Left renal pelvis (tissue), 4 donors: Measurements from ENCODE around the gene MTFP1. TPM values are rescaled to one million over a fixed set of nuclear protein-coding genes. Genes with fewer than 3 reads are reported as not detected.

Experiments
- DNase-seq, 4 donors: peaks; one replicate each; pipeline ENCODE4 v3.0.0-alpha.2; 2013; ENCODE audit warnings: low read depth in 4 of 4, low spot score in 3 of 4
- polyA plus RNA-seq, 4 donors: library from polyadenylated mRNA; unstranded; fragments of 120-200 nt; gene quantifications; one replicate each; pipeline ENCODE4 v1.2.1, GENCODE V29; 2013; ENCODE audit not compliant: insufficient read length in 4 of 4

MTFP1 gene
- polyA plus RNA-seq: 10 to 100 TPM in 1 of 4 donors, 1 to 10 TPM in 3; 2.4 to 12.0 (median 8.4) TPM

DNA sequence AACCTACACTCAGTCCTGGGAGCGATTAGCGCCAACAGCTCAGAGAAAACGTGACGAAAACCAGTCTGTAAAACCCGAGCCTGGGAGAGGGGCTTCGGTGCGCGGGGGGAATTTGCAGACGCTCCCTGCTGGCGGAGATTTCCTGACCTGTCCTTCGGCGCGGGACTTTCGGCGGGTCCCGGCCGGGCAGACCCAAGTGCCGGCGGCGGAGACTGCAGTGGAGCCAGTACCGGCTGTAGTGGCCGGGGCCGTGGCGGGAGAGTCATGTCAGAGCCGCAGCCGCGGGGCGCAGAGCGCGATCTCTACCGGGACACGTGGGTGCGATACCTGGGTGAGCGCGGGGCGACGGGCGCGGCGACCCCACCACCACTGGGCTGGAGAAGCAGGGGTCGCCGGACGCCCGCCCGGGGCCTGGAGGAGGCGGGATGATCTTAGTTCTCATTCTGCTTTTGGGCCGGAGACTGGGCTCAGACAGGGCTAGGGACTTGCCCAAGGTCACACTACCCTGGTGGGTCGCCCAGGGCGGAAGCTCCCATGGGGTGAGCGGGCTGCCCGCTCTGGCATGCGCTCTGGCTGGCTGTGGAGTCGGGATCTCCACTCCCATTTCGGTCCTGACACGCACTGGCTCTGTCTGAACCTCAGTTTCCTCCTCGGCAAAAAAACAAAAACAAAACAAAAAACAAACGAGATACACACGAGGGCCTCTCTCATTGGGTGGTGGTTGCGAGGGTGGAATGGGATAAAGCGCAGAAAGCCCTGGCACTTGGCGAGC lies at the start of gene MTFP1:
Gene MTFP1, plus strand, starts transcription at position 153 of the 772 bp plus-strand sequence. Its CDS starts 112 bp downstream, at position 265.
- peak in 2 of 4 donors; percentile 49 to 56 for DNase-seq

GRCh38 chr22:30380011-30380410 lies 45.6 kb upstream of the MTFP1 start:
- no peak for DNase-seq

DNA sequence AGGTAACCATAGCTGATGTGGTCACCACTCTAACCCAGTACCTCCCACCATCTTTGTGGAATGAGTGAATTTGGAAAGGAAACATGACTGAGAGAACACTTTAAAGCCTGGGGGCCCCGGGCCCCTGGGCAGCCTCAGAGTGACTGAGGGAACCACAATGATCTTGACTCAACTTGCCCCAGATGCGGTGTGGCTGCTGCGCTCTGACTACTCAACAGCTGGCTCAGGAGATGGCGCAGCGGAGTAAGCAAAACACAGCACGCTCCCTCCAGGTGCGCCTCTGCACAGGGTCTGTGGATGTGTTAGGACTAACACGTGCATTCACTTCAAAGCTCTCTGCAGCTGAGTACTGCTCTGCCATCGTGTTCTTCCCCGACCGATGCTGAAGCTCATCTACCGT lies 44.3 kb upstream of the MTFP1 start:
- DNase-seq: no peak

DNA sequence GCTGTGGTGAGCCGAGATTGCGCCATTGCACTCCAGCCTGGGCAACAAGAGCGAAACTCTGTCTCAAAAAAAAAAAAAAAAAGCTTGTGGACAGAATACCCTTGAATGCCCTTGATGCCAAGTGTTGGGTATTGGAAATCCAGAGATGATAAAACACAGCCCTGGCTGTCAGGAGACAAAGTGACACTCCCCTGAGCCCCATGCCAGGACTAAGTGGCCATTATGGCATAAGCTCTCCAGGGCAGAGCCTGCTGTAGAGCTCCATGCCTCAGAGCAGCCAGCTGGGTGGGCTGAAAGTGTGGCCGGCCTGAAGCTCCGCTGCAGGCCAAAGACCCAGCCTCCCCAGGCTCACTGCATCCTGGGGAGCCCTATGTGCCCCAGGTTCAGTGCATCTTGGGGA lies 43.2 kb upstream of the MTFP1 start:
- no peak for DNase-seq

- DNase-seq: no peak
Observed at GRCh38 chr22:30383061-30383460, 42.5 kb upstream of the MTFP1 start.

DNA sequence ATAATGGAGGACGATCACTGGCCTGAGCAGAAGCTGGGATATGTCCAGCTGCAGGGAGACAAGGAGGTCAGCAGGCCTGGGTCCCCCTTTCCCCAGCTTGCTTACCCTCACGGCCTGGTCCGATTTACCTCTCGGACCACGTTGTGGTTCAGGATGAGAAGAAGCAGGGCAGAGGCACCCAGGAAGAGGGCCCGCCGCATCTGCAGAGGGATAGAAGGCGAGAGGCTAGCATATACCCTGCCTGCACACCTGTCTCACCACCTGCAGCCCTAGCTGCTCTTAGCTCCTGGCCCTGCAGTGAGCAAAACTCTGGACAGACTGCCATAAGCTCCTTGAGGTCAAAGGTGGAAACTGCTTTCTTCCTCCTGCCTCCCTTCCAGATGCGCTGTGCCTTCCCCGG lies 39.6 kb upstream of the MTFP1 start:
- DNase-seq: no peak

GRCh38 chr22:30386608-30386959 lies 39.0 kb upstream of the MTFP1 start:
- no peak for DNase-seq

DNA sequence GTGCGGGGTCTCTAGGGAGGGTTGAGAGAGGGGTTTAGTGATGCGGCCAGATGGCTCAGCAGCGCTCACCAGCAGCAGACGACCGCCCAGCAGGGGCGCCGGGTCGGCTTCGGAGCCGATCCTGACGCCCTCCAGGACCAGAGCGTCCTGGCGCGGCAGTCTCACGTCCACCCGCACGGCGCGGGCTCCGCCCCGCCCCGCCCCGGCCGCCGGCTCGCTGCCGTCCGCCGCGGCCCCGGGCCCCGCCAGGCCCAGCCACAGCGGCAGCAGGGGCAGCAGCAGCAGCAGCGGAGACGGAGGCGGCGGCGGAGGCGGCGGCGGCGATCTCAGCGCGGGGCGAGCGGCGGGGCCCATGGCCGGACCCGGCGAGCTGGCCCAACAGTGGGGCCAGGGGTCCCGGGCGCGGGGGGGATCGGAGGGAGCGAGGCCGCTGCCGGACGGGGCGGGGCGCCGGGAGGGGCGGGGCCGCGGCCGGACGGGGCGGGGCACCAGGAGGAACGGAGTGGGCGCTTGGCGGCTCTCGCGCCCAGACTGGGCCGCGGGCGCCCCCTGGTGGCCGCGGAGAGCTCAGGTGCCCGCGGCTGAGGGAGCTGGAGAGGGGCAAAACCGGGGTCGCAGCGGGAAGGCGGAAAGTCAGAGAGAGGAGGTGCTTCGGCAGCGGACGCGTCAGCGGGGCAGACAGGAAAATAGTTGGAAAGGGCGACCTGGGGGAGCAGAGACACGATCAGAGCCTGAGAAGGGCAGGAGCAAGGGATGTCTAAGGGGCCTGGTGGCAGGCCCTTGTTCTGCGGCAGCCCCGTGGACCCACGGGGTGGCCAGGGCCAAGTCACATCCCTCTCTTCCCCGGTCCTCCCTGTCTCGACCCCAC lies 38.4 kb upstream of the MTFP1 start, which contains the start of gene RNF215:
Gene RNF215, minus strand, starts transcription at position 452 of the 868 bp plus-strand sequence. Its CDS starts 98 bp downstream, at position 354.
- peak in 3 of 4 donors; percentile 64 to 78 (median 72) for DNase-seq

GRCh38 chr22:30390974-30391691 lies 34.4 kb upstream of the MTFP1 start:
- DNase-seq: no peak

GRCh38 chr22:30392661-30393321 lies 32.8 kb upstream of the MTFP1 start:
- no peak for DNase-seq

DNA sequence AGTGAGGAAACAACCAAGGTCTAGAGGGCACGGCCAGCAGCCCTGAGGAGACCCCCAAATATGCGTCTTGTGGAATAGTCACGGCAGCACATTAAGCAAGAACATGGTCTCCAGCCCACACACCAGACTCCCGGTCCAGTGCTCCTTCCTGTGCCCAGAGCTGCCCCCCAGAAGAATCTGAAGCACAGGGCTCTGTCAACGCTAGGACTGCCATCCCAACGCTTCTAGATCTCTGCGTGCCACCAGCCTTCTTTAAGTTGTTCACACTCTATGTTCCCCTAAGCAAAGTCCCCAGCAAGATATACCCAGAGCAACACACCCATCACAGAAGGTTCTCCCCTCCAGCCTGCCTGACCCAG lies 32.3 kb upstream of the MTFP1 start:
- no peak for DNase-seq

DNA sequence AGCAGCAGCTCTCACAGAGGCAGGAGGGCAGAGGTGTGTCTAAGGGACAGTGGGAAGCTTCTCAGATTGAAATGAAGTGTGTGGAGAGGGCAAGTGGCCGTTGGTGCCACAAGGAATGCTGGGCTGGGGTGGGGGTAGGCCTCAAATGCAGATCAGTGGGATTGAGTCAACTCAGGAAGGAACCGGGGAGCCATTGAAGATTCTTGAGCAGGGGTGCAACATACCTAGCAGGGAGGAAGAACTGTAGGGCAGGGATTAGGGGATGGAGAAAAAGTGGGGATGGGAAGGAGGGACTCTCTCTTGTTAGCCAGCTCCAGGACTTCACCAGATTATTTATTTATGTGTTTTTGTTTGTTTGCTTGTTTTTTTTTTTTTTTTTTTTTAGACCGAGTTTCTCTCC lies 31.7 kb upstream of the MTFP1 start:
- no peak for DNase-seq

DNA sequence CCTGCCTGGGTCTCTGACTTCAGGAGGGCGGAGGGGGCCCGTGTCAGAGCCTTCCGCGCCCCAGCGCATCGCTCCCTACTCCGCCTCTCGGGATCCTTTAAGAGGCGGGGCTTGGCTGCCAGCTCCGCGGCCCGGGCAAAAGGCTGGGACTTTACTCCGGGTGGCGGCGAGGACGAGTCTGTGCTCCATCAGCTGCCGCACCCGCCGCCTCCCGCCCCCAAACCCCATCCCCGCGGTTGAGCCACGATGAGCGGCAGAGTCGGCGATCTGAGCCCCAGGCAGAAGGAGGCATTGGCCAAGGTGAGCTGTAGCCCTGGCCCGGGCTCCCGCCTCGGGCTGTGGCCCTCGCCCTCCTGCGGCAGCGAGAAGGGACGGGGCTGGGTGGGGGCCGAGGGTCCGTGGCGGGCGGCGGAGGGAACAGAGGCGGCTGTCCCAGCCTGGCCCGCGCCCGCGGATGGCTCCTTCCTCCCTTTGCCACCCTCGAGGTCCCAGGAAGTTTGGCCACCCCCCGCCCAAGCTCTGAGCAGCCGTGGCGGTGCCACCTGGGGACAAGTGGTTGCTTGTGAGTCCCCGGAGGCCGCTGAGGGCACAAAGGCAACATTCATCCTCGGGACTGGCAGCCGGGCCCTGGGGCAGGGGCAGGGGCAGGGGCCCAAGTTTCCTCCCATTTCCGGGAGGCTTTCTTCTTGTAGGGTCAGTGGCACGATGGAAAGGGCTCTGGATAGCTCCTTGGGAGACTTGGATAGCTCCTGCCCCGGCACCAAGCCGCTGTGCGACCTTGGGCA lies 28.5 kb upstream of the MTFP1 start, which contains the start of gene SEC14L2:
Gene SEC14L2, plus strand, starts transcription at position 148 of the 785 bp plus-strand sequence. Its CDS starts 99 bp downstream, at position 247.
- no peak for DNase-seq

DNA sequence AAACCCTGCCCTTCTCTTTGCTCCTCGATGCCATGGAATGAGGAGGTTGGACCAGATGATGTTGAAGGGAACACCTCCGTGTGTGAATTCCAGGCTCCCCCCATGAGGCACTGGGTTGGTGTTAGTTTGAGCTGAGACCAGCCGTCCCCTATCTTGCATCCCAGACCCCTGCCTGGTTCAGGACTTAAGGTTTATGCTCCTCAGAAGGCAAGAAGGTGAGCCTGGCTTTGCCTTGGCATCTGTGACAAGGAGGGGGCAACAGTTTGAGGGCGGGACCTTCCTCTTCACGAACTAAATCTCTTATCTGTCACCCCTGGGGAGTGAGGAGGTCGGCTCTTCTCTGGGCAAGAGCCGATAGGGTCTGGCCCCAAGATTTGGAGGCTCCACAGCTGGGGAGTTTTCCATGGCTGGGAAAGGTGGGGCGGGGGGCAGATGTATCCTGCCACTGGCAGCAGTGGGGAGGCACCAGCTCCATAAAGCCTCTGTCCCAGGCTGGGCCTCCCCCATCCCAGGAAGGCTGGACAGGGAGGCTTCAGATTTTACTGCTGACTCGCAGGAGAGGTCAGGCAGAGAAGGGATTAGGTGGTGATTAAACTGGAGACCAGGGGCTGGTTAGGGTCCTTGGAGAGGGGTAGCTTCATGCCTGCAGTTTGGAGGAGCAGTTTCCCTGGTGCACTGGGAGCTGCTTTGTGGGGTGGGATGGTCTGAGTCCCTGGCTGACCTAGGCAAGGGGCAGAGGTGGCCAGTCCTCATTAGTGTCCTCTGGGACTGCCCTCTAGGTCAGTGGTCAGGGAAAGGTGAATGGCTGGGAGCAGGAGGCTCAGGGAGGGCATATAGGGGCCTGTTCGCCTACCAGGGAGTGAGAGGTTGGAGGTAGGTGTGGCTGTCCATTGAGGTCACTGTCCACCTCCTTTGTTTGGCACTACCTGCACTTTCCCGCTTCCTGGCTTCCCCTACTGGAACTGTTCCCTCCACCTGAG lies 27.6 kb upstream of the MTFP1 start:
- DNase-seq: no peak

- no peak for DNase-seq
Observed at GRCh38 chr22:30398685-30399680, 26.6 kb upstream of the MTFP1 start.

GRCh38 chr22:30399718-30400117 lies 25.9 kb upstream of the MTFP1 start:
- DNase-seq: no peak

GRCh38 chr22:30400159-30400558 lies 25.4 kb upstream of the MTFP1 start:
- DNase-seq: no peak
